LNCaP clone FGC (cell line): Measurements from ENCODE around the gene IGFBP2.

Experiments used
- DNase-seq: peaks from one replicate; pipeline ENCODE4 v3.0.0-alpha.2; 2011; ENCODE audit warnings: low read depth
- H3K4me3 ChIP-seq: 2 replicates; pipeline ENCODE4 v1.5.1; 2011; ENCODE audit warnings: mild to moderate bottlenecking, low read depth, low read length, control low read depth
- TF ChIP-seq, protein P1 (sequence below): IDR thresholded peaks from 2 replicates; pipeline ENCODE4 v1.5.1; 2012; ENCODE audit warnings: mild to moderate bottlenecking; ENCODE audit not compliant: control insufficient read depth, insufficient read depth; ENCODE audit errors: extremely low read depth

The IGFBP2 gene

DNA sequence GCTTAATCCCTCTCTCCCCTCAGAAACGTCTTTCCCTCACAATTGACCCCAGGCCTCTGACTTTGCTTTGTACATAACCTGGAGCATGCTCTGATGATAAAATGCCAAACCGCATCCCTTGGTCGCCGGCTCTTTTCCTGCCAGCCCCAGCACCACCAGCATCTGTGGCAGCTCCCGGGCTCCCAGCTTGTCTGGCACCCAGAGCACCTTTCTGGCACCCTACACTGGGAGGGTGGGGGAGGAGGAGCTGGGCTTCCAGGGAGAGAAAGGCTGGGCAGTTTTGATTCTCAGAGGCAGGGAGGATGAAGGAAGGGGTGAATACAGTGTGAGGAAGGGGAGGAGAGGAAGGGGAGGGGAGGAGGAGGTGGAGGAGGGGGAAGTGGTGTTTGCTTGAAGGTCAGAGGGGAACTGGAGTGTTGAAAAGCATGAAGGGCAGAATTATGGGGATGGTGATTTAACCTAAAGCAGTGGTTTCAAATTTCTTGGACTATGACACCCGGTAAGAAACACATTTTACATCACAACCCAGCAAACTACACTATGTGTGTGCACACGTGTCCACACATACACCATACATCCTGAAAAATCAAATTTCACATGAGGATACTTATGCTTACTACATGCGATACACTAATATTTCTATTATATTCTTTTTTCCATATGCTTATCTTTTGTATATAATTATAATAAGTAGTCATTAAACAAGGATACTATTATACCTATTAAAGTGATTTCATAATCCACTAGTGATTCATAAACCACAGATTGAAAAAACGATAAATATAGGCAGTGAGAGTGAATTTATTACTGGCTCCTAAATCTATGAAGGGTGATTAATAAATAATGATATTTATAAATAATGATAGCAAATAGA lies 30.0 kb upstream of the IGFBP2 start:
- H3K4me3 ChIP-seq: no peak overlapping the region
- no peak for DNase-seq
- TF ChIP-seq, protein P1, sequence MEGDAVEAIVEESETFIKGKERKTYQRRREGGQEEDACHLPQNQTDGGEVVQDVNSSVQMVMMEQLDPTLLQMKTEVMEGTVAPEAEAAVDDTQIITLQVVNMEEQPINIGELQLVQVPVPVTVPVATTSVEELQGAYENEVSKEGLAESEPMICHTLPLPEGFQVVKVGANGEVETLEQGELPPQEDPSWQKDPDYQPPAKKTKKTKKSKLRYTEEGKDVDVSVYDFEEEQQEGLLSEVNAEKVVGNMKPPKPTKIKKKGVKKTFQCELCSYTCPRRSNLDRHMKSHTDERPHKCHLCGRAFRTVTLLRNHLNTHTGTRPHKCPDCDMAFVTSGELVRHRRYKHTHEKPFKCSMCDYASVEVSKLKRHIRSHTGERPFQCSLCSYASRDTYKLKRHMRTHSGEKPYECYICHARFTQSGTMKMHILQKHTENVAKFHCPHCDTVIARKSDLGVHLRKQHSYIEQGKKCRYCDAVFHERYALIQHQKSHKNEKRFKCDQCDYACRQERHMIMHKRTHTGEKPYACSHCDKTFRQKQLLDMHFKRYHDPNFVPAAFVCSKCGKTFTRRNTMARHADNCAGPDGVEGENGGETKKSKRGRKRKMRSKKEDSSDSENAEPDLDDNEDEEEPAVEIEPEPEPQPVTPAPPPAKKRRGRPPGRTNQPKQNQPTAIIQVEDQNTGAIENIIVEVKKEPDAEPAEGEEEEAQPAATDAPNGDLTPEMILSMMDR: no peak

DNA sequence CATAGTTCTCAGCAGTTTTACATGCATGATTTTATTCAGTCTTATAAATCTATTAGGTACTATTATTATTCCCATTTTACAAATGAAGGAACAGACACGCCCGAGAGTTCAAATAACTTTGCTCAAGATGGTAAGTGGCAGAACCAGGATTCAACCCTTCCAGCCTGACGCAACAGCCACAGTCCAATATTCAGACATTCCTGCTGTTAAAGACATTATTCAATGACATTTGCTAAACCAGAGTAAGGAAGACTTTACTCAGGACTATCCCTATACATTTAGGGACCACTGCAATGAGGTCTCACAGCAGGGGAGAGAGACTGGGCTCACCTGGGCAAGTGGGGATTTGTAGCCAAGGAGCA lies 29.4 kb upstream of the IGFBP2 start:
- H3K4me3 ChIP-seq: no peak overlapping the region
- TF ChIP-seq, protein P1: no peak
- no peak for DNase-seq

DNA sequence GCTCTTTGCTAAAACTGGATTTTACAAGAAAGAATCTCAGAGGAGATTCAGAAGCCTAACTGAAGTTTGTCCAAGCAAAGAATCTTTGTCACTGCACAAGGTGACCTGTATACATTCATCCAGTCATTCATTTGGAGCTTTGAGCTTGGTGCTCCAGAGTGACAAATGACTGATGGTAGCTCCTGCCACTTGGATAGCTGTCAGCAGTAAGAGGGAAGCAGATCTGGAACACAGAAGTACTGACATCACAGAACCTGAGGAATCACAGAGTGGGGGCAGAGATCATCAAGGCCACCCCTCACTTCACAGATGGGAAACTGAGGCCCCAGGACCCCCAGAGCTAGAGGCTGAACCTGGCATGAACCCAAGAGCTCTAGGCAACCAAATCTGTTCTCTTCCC lies 28.8 kb upstream of the IGFBP2 start:
- TF ChIP-seq, protein P1: no peak
- no peak overlapping the region for H3K4me3 ChIP-seq
- no peak for DNase-seq

DNA sequence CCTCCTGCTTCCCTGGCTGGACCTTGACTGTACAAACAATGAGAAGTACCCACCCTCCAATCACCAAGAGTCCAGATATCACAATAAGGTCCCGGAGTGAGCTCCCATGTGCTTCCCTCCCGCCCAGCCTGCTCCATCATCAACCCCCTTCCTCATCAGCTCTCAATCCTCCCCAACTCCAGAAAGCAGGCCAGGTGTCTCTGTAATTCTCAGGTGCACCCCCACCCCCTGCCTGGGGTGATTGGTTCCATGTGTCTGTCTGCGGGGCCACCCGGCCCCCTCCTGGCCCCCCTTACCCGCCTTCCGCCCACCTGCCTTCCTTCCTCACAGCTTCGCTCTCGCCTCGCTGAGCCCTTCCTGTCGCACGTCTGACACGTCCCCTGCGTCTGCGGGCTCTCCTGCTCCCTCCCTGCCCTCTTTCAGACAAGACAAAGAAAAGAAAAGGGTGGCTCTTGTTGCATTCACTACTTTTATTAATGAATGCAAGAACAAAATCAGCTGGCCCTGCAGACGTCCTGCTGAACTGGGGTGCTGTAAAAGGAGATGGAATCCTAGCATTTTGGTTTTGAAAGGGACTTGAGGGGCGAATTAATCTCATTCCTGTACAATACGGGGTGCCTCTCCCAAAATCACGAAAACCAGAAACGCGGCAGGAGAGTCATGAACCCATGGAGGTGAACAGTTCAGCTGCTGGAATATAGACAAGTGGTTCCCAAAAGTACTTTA lies 26.5 kb upstream of the IGFBP2 start:
- DNase-seq: no peak
- TF ChIP-seq, protein P1: no peak
- H3K4me3 ChIP-seq: no peak overlapping the region

DNA sequence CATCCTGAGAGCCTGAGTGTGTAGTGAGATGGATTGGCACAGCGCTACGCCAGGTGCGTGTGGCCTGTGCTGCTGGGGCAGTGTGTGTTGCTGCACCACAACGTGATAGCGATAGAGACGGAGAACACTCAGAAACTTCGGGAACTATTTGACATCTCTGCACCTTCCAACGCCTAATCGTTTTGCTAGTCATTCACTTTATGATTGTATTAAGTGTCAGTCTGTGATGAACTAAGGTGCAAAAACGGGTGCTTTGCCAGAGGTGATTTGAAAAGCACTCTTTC lies 26.0 kb upstream of the IGFBP2 start:
- no peak overlapping the region for H3K4me3 ChIP-seq
- TF ChIP-seq, protein P1: no peak
- no peak for DNase-seq

DNA sequence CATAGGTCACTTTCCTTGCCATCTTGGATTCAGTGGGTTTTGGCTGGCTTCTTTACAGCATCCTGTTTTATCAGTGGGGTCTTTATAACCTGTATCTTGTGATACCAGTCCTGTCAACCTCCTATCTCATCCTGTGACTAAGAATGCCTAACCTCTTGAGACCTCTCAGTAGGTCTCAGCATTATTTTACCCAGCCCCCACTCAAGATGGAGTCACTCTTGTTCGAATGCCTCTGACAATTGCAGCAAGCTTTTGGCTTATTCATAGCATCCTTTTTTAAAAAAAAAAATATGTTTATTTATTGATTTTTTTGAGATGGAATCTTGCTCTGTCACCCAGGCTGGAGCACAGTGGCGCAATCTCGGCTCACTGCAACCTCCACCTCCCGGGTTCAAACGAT lies 24.7 kb upstream of the IGFBP2 start:
- no peak for DNase-seq
- TF ChIP-seq, protein P1: no peak

More for the DNA sequence above, 24.7 kb upstream of the IGFBP2 start:
- H3K4me3 ChIP-seq: no peak overlapping the region
